HG03565 (cell line): Measurements from ENCODE around the gene UBE3A.

ENCODE experiments used
- ATAC-seq: cut with Tn5 transposase; IDR thresholded peaks from one replicate; pipeline ENCODE4 v1.9.1; 2021; ENCODE audit warnings: mild to moderate bottlenecking, moderate library complexity; ENCODE audit not compliant: unreplicated experiment

Gene UBE3A

GRCh38 chr15:25406846-25407245 lies 32.0 kb downstream of the UBE3A start:
- ATAC-seq = no peak

GRCh38 chr15:25406261-25406660 lies 32.6 kb downstream of the UBE3A start:
- no peak for ATAC-seq

GRCh38 chr15:25403771-25404170 lies 35.1 kb downstream of the UBE3A start:
- ATAC-seq = no peak

GRCh38 chr15:25402342-25402741 lies 36.5 kb downstream of the UBE3A start:
- ATAC-seq = no peak

- ATAC-seq = no peak
Observed at GRCh38 chr15:25401501-25401900, 37.3 kb downstream of the UBE3A start.

- no peak for ATAC-seq
Observed at GRCh38 chr15:25397100-25397499, 41.7 kb downstream of the UBE3A start.

- ATAC-seq = no peak
Observed at GRCh38 chr15:25394898-25395297, 43.9 kb downstream of the UBE3A start.

GRCh38 chr15:25392806-25393205 lies 46.0 kb downstream of the UBE3A start:
- ATAC-seq = no peak

- ATAC-seq = no peak
Observed at GRCh38 chr15:25391971-25392721, 46.7 kb downstream of the UBE3A start.

- no peak for ATAC-seq
Observed at GRCh38 chr15:25385986-25386385, 52.8 kb downstream of the UBE3A start.

- ATAC-seq = no peak
Observed at GRCh38 chr15:25381579-25381978, 57.2 kb downstream of the UBE3A start.

GRCh38 chr15:25378501-25378901 lies 60.3 kb downstream of the UBE3A start:
- no peak for ATAC-seq

- no peak for ATAC-seq
Observed at GRCh38 chr15:25375557-25375956, 63.3 kb downstream of the UBE3A start.

GRCh38 chr15:25374143-25374542 lies 64.7 kb downstream of the UBE3A start:
- ATAC-seq = no peak

GRCh38 chr15:25372298-25372697 lies 66.5 kb downstream of the UBE3A start:
- ATAC-seq = no peak

GRCh38 chr15:25368850-25369249 lies 70.0 kb downstream of the UBE3A start:
- no peak for ATAC-seq

GRCh38 chr15:25366058-25366457 lies 72.8 kb downstream of the UBE3A start:
- ATAC-seq = no peak

- no peak for ATAC-seq
Observed at GRCh38 chr15:25362545-25362944, 76.3 kb downstream of the UBE3A start.

GRCh38 chr15:25347707-25348106 lies 91.1 kb downstream of the UBE3A start:
- no peak for ATAC-seq

- no peak for ATAC-seq
Observed at GRCh38 chr15:25346371-25346770, 92.5 kb downstream of the UBE3A start.

GRCh38 chr15:25345943-25346342 lies 92.9 kb downstream of the UBE3A start:
- no peak for ATAC-seq

GRCh38 chr15:25342629-25343028 lies 96.2 kb downstream of the UBE3A start:
- no peak for ATAC-seq

GRCh38 chr15:25339431-25339830 lies 99.4 kb downstream of the UBE3A start:
- no peak for ATAC-seq
